GM10248 (cell line): ENCODE measurements around the gene NFIA.

Experiments used
- CTCF ChIA-PET: fragments of 300-600 bp; sonication (Branson Sonifier 250); formaldehyde crosslinking; extraction: SDS; loops from one replicate; lab custom pipeline; 2021; ENCODE audit warnings: antibody characterized with exemption; lab: Yijun Ruan, JAX
- POLR2A ChIA-PET: fragments of 350-650 bp; sonication (Branson Sonifier 250); formaldehyde crosslinking; extraction: SDS; loops from one replicate; lab custom pipeline; 2020; ENCODE audit warnings: antibody characterized with exemption; lab: Yijun Ruan, JAX
- DNase-seq: peaks from one replicate; pipeline ENCODE4 v3.0.0; 2012; ENCODE audit errors: extremely low spot score
- TF ChIP-seq, protein P1 (sequence below): IDR thresholded peaks from 2 replicates; pipeline ENCODE4 v1.5.1; 2012; ENCODE audit warnings: mild to moderate bottlenecking, low read depth; ENCODE audit errors: extremely low read depth, missing control alignments, control extremely low read depth

Gene NFIA

DNA sequence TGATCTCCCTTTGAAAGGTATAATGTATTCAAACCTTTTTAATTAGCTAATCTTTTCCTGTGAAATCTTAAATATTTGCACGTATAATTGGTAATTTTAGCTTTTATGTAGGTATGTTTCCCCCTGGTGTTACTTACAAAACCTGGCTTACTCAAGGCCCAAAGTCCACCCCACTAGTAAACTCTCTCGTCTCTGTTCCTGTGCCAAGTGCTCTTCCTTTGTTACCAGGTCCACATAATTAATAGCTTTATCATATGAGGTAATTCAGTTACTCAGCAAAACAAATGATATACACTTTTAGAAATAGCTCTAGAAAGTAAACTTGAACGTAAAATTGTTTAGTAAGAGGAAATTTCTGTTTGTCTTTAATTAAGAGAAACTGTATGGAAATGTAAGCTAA lies 36.7 kb downstream of the NFIA start:
- no peak for DNase-seq
- TF ChIP-seq, protein P1, sequence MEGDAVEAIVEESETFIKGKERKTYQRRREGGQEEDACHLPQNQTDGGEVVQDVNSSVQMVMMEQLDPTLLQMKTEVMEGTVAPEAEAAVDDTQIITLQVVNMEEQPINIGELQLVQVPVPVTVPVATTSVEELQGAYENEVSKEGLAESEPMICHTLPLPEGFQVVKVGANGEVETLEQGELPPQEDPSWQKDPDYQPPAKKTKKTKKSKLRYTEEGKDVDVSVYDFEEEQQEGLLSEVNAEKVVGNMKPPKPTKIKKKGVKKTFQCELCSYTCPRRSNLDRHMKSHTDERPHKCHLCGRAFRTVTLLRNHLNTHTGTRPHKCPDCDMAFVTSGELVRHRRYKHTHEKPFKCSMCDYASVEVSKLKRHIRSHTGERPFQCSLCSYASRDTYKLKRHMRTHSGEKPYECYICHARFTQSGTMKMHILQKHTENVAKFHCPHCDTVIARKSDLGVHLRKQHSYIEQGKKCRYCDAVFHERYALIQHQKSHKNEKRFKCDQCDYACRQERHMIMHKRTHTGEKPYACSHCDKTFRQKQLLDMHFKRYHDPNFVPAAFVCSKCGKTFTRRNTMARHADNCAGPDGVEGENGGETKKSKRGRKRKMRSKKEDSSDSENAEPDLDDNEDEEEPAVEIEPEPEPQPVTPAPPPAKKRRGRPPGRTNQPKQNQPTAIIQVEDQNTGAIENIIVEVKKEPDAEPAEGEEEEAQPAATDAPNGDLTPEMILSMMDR = no peak
- ChIA-PET CTCF (no interaction called here), POLR2A (no interaction called here)

DNA sequence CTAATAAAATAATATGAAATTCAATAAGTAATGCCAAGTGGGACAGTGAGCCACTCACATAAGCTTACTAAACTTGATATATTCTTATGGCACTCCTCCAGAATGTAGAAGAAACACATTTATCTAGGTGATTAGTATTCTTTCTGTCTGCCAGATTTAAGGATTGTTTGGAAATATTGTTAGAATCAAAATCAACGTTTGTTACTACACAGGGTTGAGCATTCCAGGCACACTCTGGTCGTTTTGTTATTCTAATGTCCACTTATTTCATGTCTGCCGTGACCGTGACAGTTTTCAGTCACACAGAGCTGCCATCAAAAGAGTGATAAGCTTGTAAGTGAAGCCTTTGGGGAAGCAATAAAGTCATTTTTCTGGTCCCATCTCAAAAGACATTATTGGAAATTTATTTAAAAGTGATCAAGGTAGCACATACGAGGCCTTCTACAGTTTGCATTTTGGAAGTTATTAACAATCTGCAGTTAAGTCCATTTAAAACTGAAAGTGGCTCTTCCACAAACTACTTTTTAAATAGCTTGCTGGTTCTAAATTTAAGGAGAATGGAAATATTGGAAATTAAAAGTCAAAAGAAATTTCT lies 38.0 kb downstream of the NFIA start:
- CTCF ChIA-PET = no interaction called here
- no peak for DNase-seq
- TF ChIP-seq, protein P1 = no peak
- POLR2A ChIA-PET = no interaction called here

DNA sequence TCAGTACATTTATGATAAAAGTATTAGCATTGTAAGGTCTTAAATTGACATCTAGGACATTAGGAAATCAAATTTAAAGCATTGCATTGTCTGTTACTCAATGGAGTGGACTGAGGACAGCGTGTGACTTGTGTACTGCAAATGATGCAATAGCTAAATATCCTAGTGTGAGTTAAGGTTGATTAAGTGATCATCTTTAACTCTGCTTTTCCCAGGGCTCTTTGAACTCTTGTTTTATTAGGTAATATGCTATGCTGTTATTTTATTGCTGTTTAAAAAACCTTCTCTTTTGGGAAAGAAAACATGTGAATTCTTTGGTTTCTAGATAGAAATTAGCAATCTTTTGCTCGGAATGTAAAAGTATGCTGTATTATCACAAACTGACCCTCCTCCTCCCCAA lies 38.6 kb downstream of the NFIA start:
- TF ChIP-seq, protein P1 = no peak
- POLR2A ChIA-PET = no interaction called here
- CTCF ChIA-PET = no interaction called here
- no peak for DNase-seq

DNA sequence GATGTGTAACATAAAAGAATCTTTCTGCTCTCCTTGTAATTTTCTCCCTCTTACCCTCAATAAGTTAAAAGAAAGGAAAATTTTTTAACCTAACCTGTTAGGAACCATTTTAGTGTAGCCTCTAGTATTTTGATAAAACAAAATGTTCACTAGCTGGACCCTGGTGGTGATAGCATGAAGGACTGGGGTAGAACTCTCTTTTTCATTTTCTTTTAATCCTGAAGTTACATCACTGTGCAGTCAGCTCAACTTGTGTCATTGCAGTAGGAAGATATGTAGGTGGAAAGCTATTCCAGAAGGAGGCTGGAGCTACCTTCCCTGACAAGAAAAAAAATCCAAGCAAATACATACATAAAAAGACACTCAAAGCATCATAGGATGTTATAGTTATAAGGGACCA lies 39.3 kb downstream of the NFIA start:
- POLR2A ChIA-PET = no interaction called here
- no peak for DNase-seq
- CTCF ChIA-PET = interaction anchor here (1.4 kb wide), 1 partner anchor 19 kb away, joined by 3 read pairs; no protein-coding TSS in a partner anchor
- TF ChIP-seq, protein P1 = no peak

DNA sequence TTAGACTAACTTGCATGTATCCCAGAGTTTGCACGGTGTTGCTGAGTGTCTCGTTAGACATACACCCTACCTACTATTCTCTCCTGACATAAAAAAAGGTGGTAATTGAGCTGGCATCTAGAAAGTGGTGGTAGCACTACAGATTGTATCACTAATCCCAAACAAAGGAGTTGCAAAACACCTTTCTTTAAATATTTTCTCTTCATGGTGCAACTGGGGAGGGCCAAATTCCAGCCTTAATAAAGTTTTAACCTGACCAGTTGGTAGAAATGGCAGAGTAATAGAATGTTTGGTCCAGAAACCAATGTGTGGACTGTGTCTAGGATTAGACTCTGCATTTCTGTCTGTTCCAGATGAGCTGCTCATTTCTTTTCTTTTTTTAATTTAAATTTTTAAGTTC lies 40.0 kb downstream of the NFIA start:
- no peak for DNase-seq
- CTCF ChIA-PET = interaction anchor here (1.4 kb wide), 1 partner anchor 20 kb away, joined by 3 read pairs; no protein-coding TSS in a partner anchor
- POLR2A ChIA-PET = no interaction called here
- TF ChIP-seq, protein P1 = no peak

DNA sequence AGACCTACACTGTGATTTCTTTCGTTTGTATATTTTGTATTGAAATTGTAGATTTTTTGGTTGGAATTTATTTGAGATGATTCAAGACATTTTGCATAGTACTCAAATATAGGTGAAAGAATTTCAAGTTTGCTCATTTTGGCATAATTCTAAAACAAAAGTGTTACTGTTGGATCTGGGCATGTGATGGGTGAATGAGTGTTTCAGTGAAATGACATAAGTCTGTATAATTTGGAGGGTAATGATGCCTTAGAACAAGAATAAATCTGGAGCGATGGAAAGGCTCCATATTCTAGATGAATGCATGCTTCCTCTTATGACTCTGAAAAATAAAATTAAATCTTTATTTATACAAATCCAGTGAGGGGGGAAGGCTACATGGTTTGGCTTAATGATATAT lies 41.0 kb downstream of the NFIA start:
- no peak for DNase-seq
- TF ChIP-seq, protein P1 = no peak
- POLR2A ChIA-PET = no interaction called here
- CTCF ChIA-PET = interaction anchor here (1.1 to 1.4 kb wide), 2 partner anchors 21 to 26 kb away, joined by 3 read pairs; no protein-coding TSS in a partner anchor
